ENCODE measurements around the gene STK32C. TPM values are rescaled to one million over a fixed set of nuclear protein-coding genes. Genes with fewer than 3 reads are reported as not detected.

Gene STK32C
- polyA plus RNA-seq, 2 of the 4 experiments (the other 2 are of a cell fraction): 29.9 to 43.6 TPM

- DNase-seq (ENCODE audit: low read depth in 1 of 2, low spot score in 1 of 2) (no peak), ATAC-seq (no peak), FAIRE-seq (no peak)
- CTCF ChIA-PET: interaction anchor here (0.6 to 2.9 kb wide), 8 partner anchors 10 to 226 kb away, joined by 3 to 27 read pairs (median 3); no protein-coding TSS in a partner anchor
- TF ChIP-seq RARB (CRISPR knock-in tag; IDR thresholded peaks at IDR 0.05): no peak
- no peak for TF ChIP-seq HEYL (CRISPR knock-in tag; IDR thresholded peaks at IDR 0.05)
- no peak overlapping the region for H3K4me3 ChIP-seq
- H3K4me2 ChIP-seq: no peak overlapping the region
- WGBS (ENCODE audit: missing lambda C conversion rate): 84% methylated on average over 16 of the region's 18 CpGs
- no peaks in the 10 kb centered on the region for H3K4me1 ChIP-seq
- no peak overlapping the region for H3K27ac ChIP-seq
- POLR2A ChIA-PET: no interaction called here
- no peaks in the 10 kb centered on the region for H3K9me3 ChIP-seq
These were observed 74.2 kb downstream of the STK32C start for GRCh38 chr10:132233501-132234085.

- no peak overlapping the region for H3K4me3 ChIP-seq
- no peaks in the 10 kb centered on the region for H3K4me1 ChIP-seq
- TF ChIP-seq FOSB (CRISPR knock-in tag; IDR thresholded peaks at IDR 0.05): no peak
- TF ChIP-seq, protein P1, sequence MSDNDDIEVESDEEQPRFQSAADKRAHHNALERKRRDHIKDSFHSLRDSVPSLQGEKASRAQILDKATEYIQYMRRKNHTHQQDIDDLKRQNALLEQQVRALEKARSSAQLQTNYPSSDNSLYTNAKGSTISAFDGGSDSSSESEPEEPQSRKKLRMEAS (IDR thresholded peaks at IDR 0.05): no peak
- TF ChIP-seq CBX2 (IDR thresholded peaks at IDR 0.05; ENCODE audit: borderline replicate concordance, low read depth): no peak
- no peak for TF ChIP-seq HOXB5 (CRISPR knock-in tag; IDR thresholded peaks at IDR 0.05)
- TF ChIP-seq EHMT2 (IDR thresholded peaks at IDR 0.05; ENCODE audit: low read depth): no peak
- TF ChIP-seq, protein P2, sequence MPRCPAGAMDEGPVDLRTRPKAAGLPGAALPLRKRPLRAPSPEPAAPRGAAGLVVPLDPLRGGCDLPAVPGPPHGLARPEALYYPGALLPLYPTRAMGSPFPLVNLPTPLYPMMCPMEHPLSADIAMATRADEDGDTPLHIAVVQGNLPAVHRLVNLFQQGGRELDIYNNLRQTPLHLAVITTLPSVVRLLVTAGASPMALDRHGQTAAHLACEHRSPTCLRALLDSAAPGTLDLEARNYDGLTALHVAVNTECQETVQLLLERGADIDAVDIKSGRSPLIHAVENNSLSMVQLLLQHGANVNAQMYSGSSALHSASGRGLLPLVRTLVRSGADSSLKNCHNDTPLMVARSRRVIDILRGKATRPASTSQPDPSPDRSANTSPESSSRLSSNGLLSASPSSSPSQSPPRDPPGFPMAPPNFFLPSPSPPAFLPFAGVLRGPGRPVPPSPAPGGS (IDR thresholded peaks at IDR 0.05): no peak
- no peak for TF ChIP-seq HDAC2 (IDR thresholded peaks at IDR 0.05)
- no peak for TF ChIP-seq CEBPB (IDR thresholded peaks at IDR 0.05)
- TF ChIP-seq USF2 (IDR thresholded peaks at IDR 0.05): no peak
- TF ChIP-seq CBX8 (IDR thresholded peaks at IDR 0.05): no peak
- TF ChIP-seq, protein P3, sequence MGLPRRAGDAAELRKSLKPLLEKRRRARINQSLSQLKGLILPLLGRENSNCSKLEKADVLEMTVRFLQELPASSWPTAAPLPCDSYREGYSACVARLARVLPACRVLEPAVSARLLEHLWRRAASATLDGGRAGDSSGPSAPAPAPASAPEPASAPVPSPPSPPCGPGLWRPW (IDR thresholded peaks at IDR 0.05): no peak
- no peak for TF ChIP-seq JUN (IDR thresholded peaks at IDR 0.05)
- TF ChIP-seq EP300 (IDR thresholded peaks at IDR 0.05): no peak
- TF ChIP-seq RCOR1 (IDR thresholded peaks at IDR 0.05; ENCODE audit: low read depth, low read length): no peak
- no peak for TF ChIP-seq NFE2L2 (conservative IDR thresholded peaks at IDR 0.05; ENCODE audit: low read length)
- TF ChIP-seq JUNB (IDR thresholded peaks at IDR 0.05): no peak
- no peak for TF ChIP-seq RNF2 (IDR thresholded peaks at IDR 0.05; ENCODE audit: borderline replicate concordance, low read depth)
- no peak for ATAC-seq
- H3K27ac ChIP-seq: no peak overlapping the region
- 79% methylated on average over 7 of the region's 9 CpGs for WGBS (ENCODE audit: missing lambda C conversion rate)
- ChIA-PET POLR2A (no interaction called here), CTCF (interaction anchor here (0.9 to 2.9 kb wide), 4 partner anchors 9 to 221 kb away, joined by 3 to 27 read pairs (median 6); no protein-coding TSS in a partner anchor)
- H3K4me2 ChIP-seq: no peak overlapping the region
- FAIRE-seq: no peak
- H3K9me3 ChIP-seq: no peaks in the 10 kb centered on the region
- no peak for DNase-seq (ENCODE audit: low read depth in 1 of 2, low spot score in 1 of 2)
These were observed 74.8 kb downstream of the STK32C start for GRCh38 chr10:132232981-132233380.

GRCh38 chr10:132232023-132232951 is 75.5 kb downstream of the STK32C start:
- TF ChIP-seq KDM1A (IDR thresholded peaks at IDR 0.05; ENCODE audit: low read depth) (no peak), BHLHE40 (IDR thresholded peaks at IDR 0.05; ENCODE audit: low read depth, low read length) (no peak), FOSB (CRISPR knock-in tag; IDR thresholded peaks at IDR 0.05) (no peak), JUN (IDR thresholded peaks at IDR 0.05) (no peak), MYC (IDR thresholded peaks at IDR 0.05; ENCODE audit: borderline replicate concordance, low read length) (no peak), RAD21 (conservative IDR thresholded peaks at IDR 0.05 in 1 of 2, IDR thresholded peaks at IDR 0.05 in 1 of 2) (no peak), RCOR1 (IDR thresholded peaks at IDR 0.05; ENCODE audit: low read depth, low read length) (no peak), POLR2AphosphoS2 (conservative IDR thresholded peaks at IDR 0.05; ENCODE audit: low read length) (no peak)
- Histone ChIP-seq H3K9me3 (no peaks in the 10 kb centered on the region), H3K4me1 (no peaks in the 10 kb centered on the region), H3K4me2 (no peak overlapping the region), H3K4me3 (no peak overlapping the region), H3K27ac (no peak overlapping the region)
- DNase-seq (ENCODE audit: low read depth in 1 of 2, low spot score in 1 of 2) (no peak), ATAC-seq (no peak), FAIRE-seq (no peak)
- POLR2A ChIA-PET: no interaction called here
- CTCF ChIA-PET: interaction anchor here (1.6 to 2.9 kb wide), 2 partner anchors 9 to 119 kb away, joined by 8 to 27 read pairs; no protein-coding TSS in a partner anchor
- 90% methylated on average over 32 of the region's 35 CpGs for WGBS (ENCODE audit: missing lambda C conversion rate)

All from A549 (cell line).